ENCODE data around the gene ZNF496. TPM values are rescaled to one million over a fixed set of nuclear protein-coding genes. Genes with fewer than 3 reads are reported as not detected.

The ZNF496 gene
- total RNA-seq, 4 donors from 2014 or later, result 24.1 to 51.7 (median 41.0) TPM

DNA sequence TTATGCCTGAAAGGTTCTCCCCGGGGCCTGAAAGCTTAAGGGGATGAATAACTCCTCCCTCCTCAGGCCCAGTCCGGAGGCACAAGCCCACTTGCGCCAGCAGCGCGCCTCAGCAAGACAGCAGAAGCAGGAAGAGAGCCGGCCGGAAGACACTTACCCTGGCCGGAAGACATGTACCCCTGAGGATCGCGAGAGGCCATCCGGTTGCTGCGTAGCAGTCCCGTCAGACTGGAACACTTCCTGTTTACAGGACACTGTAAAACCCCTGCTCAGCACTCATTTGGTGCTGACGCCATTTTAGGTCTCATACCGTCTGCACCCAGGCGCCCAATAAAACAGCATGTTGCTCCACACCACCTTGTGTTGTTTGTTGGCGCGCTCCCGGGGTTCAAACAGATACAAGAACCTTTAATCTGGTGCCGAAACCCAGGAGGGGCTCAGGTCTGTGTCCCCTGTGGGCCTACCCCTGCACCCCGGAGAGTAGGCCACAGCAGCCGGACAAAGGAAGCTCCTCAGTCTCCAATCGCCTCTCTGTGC lies 45.5 kb downstream of the ZNF496 start:
- no peak for DNase-seq
- TF ChIP-seq CTCF (IDR thresholded peaks at IDR 0.05), result no peak
- TF ChIP-seq POLR2A (IDR thresholded peaks at IDR 0.05), result no peak
- intact Hi-C loops (cut with DNase I; ENCODE audit: low total_unique reads), result no loop called here
- Histone ChIP-seq H3K4me1 (no peaks in the 10 kb centered on the region), H3K27ac (no peak overlapping the region), H3K9me3 (no peaks in the 10 kb centered on the region), H3K36me3 (no peaks in the 10 kb centered on the region), H3K27me3 (no peaks in the 10 kb centered on the region), H3K4me3 (no peak overlapping the region)

DNA sequence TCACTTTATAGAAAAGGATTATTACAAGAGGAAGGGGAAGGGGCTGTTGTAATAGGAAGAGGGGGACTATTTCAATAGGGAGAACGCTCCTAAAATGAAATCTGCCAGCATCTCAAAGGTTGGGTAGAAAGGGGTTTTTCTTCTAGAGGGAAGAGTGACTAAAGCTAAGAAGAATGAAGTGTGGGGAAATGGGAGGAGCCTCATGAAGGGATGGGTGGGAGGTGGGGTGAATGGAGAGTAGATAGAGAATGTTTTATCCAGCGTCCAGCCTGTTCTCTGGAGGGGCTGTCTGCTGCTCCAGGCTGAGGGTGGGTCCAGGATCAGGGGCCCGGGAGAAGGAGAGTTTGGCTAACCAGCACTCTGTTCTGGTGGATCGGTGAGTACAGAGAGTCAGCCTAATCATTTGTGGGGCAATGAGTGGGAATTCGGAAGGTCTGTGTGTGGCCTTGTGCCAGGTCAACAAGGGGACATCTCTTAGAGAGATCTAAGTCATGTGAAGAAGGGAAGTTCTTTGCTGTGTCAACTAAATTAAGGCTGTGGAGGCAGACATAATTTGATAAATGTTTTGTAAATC lies 50.6 kb downstream of the ZNF496 start:
- TF ChIP-seq POLR2A (IDR thresholded peaks at IDR 0.05), result no peak
- TF ChIP-seq CTCF (IDR thresholded peaks at IDR 0.05), result no peak
- Histone ChIP-seq H3K36me3 (no peaks in the 10 kb centered on the region), H3K4me3 (no peak overlapping the region), H3K9me3 (no peaks in the 10 kb centered on the region), H3K27ac (no peak overlapping the region), H3K4me1 (no peaks in the 10 kb centered on the region), H3K27me3 (no peaks in the 10 kb centered on the region)
- no peak for DNase-seq
- intact Hi-C loops (cut with DNase I; ENCODE audit: low total_unique reads), result no loop called here

DNA sequence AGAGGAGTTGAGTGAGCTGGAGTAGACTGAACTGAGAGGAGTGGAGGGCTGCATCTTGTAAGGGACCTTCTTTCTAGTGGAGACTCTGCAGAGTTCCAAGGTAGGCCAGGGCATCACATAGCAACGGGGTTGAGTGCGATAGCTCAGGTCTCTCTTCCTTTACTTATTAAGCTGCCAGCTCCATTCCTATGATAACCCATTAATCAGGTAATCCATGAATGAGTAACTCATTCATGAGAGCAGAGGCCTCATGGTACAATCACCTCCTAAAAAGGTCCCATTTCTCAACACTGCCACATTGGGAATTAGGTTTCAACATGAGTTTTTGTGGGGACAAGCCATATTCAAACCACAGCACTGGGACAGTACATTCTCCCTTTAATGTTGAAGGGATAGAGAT lies 54.5 kb downstream of the ZNF496 start:
- TF ChIP-seq POLR2A (IDR thresholded peaks at IDR 0.05) (no peak), CTCF (IDR thresholded peaks at IDR 0.05) (no peak)
- no peaks in the 10 kb centered on the region for H3K4me1 ChIP-seq
- no peak overlapping the region for H3K27ac ChIP-seq
- intact Hi-C loops (cut with DNase I; ENCODE audit: low total_unique reads), result no loop called here
- no peaks in the 10 kb centered on the region for H3K27me3 ChIP-seq
- H3K4me3 ChIP-seq, result no peak overlapping the region
- H3K9me3 ChIP-seq, result no peaks in the 10 kb centered on the region
- no peaks in the 10 kb centered on the region for H3K36me3 ChIP-seq
- DNase-seq, result no peak

- no peak overlapping the region for H3K27ac ChIP-seq
- no peak overlapping the region for H3K4me3 ChIP-seq
- H3K4me1 ChIP-seq, result no peaks in the 10 kb centered on the region
- no peaks in the 10 kb centered on the region for H3K27me3 ChIP-seq
- no peaks in the 10 kb centered on the region for H3K36me3 ChIP-seq
- no peaks in the 10 kb centered on the region for H3K9me3 ChIP-seq
- DNase-seq, result no peak
- no peak for TF ChIP-seq POLR2A (IDR thresholded peaks at IDR 0.05)
- no peak for TF ChIP-seq CTCF (IDR thresholded peaks at IDR 0.05)
- intact Hi-C loops (cut with DNase I; ENCODE audit: low total_unique reads), result no loop called here
Measured at GRCh38 chr1:247274605-247275256, 56.9 kb downstream of the ZNF496 start.

DNA sequence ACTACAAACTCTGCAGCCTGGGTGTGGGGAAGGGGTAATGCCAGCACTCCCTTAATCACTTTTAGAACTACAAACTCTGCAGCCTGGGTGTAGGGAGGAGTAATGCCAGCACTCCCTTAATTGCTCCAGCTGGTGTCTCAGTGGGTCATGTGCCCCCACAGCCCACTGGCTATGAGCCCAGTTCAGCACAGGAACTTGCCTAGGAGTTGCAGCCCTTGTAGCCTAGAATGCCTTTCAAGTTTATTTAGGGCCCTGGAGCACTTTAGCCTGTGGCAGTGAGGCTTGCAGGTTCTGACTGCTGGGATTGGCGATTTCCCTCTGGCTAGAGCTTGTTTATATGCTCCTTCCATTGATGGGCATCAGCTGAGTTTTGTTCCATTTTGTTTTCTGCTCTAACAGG lies 58.7 kb downstream of the ZNF496 start:
- H3K36me3 ChIP-seq, result no peaks in the 10 kb centered on the region
- no peaks in the 10 kb centered on the region for H3K27me3 ChIP-seq
- H3K27ac ChIP-seq, result no peak overlapping the region
- intact Hi-C loops (cut with DNase I; ENCODE audit: low total_unique reads), result no loop called here
- no peak overlapping the region for H3K4me3 ChIP-seq
- DNase-seq, result no peak
- no peaks in the 10 kb centered on the region for H3K9me3 ChIP-seq
- H3K4me1 ChIP-seq, result no peaks in the 10 kb centered on the region
- no peak for TF ChIP-seq POLR2A (IDR thresholded peaks at IDR 0.05)
- TF ChIP-seq CTCF (IDR thresholded peaks at IDR 0.05), result no peak
